Tibial nerve (tissue), 4 donors: ENCODE results near the gene MTFMT. TPM values are rescaled to one million over a fixed set of nuclear protein-coding genes. Genes with fewer than 3 reads are reported as not detected.

Experiments used
- DNase-seq, 2 donors: peaks; one replicate each; pipeline ENCODE4 v3.0.0-alpha.2; 2019; ENCODE audit warnings: low spot score in 2 of 2
- H3K27ac ChIP-seq, 4 donors: fragments of 200-600 bp; sonication (generic) in 3 of 4; one replicate each; pipeline ENCODE4 v1.5.1; 2017 to 2019; ENCODE audit warnings: mild to moderate bottlenecking in 1 of 4
- H3K27me3 ChIP-seq, 2 donors: fragments of 200-600 bp; sonication (generic) in 1 of 2; one replicate each; pipeline versions ENCODE4 v1.5.1 to v1.6.0; 2017 to 2019
- H3K36me3 ChIP-seq, 3 donors: fragments of 200-600 bp; sonication (generic); one replicate each; pipeline ENCODE4 v1.5.1; 2018 to 2019
- H3K4me1 ChIP-seq, 4 donors: fragments of 200-600 bp; sonication (generic) in 3 of 4; one replicate each; pipeline ENCODE4 v1.5.1; 2017 to 2019
- H3K4me3 ChIP-seq, 4 donors: fragments of 200-600 bp; sonication (generic) in 3 of 4; one replicate each; pipeline ENCODE4 v1.5.1; 2017 to 2019; ENCODE audit warnings: mild to moderate bottlenecking in 1 of 4, moderate library complexity in 1 of 4
- H3K9me3 ChIP-seq, 4 donors: fragments of 200-600 bp; sonication (generic) in 3 of 4; one replicate each; pipeline ENCODE4 v1.5.1; 2017 to 2019
- EP300 ChIP-seq, 2 donors: sonication (generic); formaldehyde crosslinking; IDR thresholded peaks; one replicate each; pipeline ENCODE4 v1.6.1; 2017; ENCODE audit warnings: antibody characterized with exemption in 2 of 2, mild to moderate bottlenecking in 1 of 2
- POLR2A ChIP-seq, 2 donors: fragments of 450-650 bp; IDR thresholded peaks; one replicate each; pipeline ENCODE4 v1.6.1; 2017; ENCODE audit warnings: antibody characterized with exemption in 2 of 2, mild to moderate bottlenecking in 2 of 2, moderate library complexity in 2 of 2
- WGBS, 2 donors: methylation state at CpG; one replicate each; pipeline ENCODE4 v1.1.5; 2018; 5-methylcytosine and 5-hydroxymethylcytosine counted together
- total RNA-seq, 4 donors: library from RNA; depleted of rRNA; stranded (reverse); fragments of >200 nt; gene quantifications; one replicate each; pipeline ENCODE4 v1.1.0, GENCODE V29; 2016
- TF ChIP-seq, protein P1 (sequence below), 5 experiments: fragments of 200-600 bp in 3 of 5; fragments of 450-650 bp in 2 of 5; sonication (generic) in 3 of 5; IDR thresholded peaks; one replicate each; pipeline ENCODE4 v1.5.1; 2016 to 2019; ENCODE audit warnings: antibody characterized with exemption in 5 of 5, mild to moderate bottlenecking in 3 of 5, moderate library complexity in 2 of 5

MTFMT gene
- total RNA-seq, 4 donors from 2014 or later = 36.8 to 45.7 (median 41.2) TPM

DNA sequence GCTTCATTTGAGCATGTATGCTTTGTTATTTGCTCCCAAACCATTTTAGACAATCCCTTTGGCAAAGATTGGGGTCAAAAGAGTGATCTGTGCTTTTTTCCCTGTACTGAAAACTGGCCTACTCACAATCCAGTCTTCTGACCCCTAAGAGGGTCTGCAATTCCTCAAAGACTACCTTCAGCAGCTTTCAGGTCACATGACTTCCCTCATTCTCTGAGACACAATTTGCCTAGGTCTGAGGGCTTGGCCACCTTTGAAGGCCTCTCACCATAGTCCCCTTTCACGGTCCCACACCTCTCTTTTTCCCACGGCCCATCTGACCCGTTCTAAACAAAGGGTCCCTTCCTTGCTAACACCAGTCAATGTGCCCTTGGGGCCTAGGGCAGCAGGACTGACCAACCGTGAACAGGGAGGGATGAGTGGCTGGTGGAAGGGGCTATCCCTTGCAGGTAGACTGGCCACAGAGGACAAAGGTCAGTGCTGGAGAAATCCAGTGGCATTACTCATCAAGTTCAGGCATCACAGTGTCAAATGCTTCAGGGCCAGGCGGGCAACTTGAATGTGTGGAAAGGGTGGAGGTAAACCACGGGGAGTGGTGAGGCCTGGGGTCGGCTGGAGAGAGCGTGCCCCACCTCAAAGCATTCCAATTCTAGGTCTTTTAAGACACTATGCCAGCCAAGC lies 27.6 kb upstream of the MTFMT start:
- WGBS, 2 donors = 54 to 57% methylated on average over 8 of the region's 8 CpGs
- Histone ChIP-seq H3K4me1 (peaks cover 0 to 80% (median 59%) of the 10 kb centered on the region in 4 donors), H3K4me3 (no peak overlapping the region), H3K36me3 (peaks cover 0 to 34% (median 0%) of the 10 kb centered on the region in 3 donors), H3K27ac (peak overlapping the region in 3 of 4 donors; percentile 10 to 95 (median 94)), H3K9me3 (no peaks in the 10 kb centered on the region), H3K27me3 (no peaks in the 10 kb centered on the region)
- no peak for DNase-seq
- TF ChIP-seq POLR2A (IDR thresholded peaks at IDR 0.05) (no peak), EP300 (IDR thresholded peaks at IDR 0.05) (no peak)
- TF ChIP-seq, protein P1, sequence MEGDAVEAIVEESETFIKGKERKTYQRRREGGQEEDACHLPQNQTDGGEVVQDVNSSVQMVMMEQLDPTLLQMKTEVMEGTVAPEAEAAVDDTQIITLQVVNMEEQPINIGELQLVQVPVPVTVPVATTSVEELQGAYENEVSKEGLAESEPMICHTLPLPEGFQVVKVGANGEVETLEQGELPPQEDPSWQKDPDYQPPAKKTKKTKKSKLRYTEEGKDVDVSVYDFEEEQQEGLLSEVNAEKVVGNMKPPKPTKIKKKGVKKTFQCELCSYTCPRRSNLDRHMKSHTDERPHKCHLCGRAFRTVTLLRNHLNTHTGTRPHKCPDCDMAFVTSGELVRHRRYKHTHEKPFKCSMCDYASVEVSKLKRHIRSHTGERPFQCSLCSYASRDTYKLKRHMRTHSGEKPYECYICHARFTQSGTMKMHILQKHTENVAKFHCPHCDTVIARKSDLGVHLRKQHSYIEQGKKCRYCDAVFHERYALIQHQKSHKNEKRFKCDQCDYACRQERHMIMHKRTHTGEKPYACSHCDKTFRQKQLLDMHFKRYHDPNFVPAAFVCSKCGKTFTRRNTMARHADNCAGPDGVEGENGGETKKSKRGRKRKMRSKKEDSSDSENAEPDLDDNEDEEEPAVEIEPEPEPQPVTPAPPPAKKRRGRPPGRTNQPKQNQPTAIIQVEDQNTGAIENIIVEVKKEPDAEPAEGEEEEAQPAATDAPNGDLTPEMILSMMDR (IDR thresholded peaks at IDR 0.05) = no peak

DNA sequence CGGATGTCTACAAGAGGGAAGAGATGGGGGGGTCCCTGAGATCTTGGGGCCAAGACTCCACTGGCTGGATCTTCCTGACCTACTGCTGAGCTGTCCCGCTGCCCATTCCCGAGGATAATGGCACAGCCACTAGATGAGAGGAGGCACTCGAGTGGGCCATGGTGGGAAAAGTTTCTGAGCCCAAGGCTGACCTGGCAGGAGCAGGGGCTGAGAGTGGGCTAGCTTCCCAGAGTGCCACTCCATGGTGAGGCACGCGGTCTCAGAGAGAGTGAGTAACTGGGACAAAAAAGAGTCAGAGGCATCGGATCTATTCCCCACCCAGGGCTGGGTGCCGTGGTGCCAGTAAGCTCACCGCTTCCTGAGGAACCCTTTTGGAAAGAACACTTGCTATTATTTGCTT lies 26.7 kb upstream of the MTFMT start:
- Histone ChIP-seq H3K27ac (peak overlapping the region in 2 of 4 donors; percentile 94 to 95), H3K9me3 (no peaks in the 10 kb centered on the region), H3K4me1 (peaks cover 0 to 71% (median 51%) of the 10 kb centered on the region in 4 donors), H3K4me3 (no peak overlapping the region), H3K27me3 (no peaks in the 10 kb centered on the region), H3K36me3 (peaks cover 0 to 34% (median 0%) of the 10 kb centered on the region in 3 donors)
- DNase-seq = no peak
- TF ChIP-seq POLR2A (IDR thresholded peaks at IDR 0.05) (no peak), EP300 (IDR thresholded peaks at IDR 0.05) (no peak)
- TF ChIP-seq, protein P1 (IDR thresholded peaks at IDR 0.05) = no peak
- 50 to 56% methylated on average over 7 to 9 of the region's 9 CpGs for WGBS, 2 donors

DNA sequence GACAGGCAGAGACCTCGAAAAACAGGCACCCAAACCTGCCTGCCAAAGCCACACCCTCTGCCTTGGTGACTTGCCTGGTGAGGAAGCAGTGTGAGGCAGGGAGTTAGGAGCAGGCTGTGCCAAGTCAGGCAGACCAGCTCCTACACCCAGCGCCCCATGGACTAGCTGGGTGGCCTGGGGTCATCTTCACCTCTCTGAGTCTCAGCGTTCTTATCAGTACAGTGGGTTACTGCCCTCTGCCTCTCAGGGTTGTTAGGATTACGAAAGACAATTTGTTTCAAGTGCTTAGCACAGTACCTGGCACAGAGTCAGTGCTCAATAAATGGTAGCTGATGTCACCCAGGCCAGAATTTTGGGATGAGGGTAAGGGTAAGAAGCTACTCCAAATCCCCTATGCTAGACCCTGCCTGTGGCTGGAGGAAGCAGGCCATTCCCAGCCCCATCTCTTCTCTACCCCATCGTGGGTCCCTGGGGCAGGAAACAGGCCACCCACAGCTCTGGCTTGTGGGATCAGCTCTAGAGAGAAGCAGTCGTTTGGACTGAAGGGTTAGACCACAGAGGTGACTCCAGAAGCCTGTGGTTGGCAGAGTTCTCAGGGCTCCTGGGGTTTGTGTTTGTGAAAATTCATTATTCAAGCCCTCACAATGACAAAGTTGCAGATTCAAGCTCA lies 25.9 kb upstream of the MTFMT start:
- H3K36me3 ChIP-seq = peaks cover 0 to 34% (median 0%) of the 10 kb centered on the region in 3 donors
- H3K27ac ChIP-seq = peak overlapping the region in 3 of 4 donors; percentile 54 to 95 (median 94)
- no peaks in the 10 kb centered on the region for H3K9me3 ChIP-seq
- no peak overlapping the region for H3K4me3 ChIP-seq
- H3K27me3 ChIP-seq = no peaks in the 10 kb centered on the region
- H3K4me1 ChIP-seq = peaks cover 0 to 67% (median 45%) of the 10 kb centered on the region in 4 donors
- peak in 1 of 2 donors; percentile 42 for DNase-seq
- WGBS, 2 donors = 25 to 48% methylated on average over 2 to 6 of the region's 6 CpGs
- TF ChIP-seq POLR2A (IDR thresholded peaks at IDR 0.05) (no peak), EP300 (IDR thresholded peaks at IDR 0.05) (peak in 1 of 2 donors; percentile 37)

DNA sequence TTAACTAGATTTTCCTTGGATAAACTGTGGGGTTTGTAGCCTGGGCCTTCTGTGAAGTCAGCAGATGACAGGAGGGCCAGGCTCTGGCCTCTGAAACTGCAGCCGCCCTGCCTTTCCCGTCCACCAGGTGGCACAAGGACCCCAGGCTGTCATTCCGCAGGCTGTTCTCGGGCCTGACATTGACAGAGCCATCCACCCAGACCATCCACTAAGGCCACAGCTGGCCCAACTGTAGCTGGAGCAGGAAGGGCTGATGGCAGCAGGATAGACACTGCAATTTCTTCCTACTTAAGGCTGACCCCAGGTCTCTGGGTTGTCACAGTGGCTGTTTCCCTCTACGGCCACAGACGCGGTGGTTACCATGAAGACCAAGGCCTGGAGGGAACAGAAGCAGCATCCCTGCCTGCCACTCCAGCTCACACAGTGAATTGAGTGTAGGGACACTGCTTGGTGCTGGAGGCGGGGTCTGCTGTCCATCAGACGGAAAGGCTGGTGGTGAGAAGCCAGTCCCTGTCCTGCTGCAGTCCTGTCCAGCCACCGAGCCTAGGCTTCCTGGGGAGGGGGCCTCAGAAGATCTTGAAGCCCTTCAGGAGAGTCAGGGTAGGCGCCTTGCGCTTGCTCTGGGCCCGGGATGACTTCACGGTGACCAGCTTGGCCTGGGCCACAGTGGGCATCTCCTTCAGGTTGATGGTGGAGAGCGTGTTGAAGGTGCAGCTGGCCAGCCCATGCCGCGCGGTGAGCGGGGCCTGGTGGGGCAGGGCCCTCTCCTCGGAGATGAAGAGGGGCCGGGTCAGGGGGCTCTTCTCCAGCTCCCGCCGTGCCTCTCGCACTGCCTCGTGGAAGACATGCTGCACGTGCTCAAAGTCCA lies 25.1 kb upstream of the MTFMT start:
- Histone ChIP-seq H3K36me3 (peaks cover 0 to 34% (median 0%) of the 10 kb centered on the region in 3 donors), H3K4me1 (peaks cover 0 to 67% (median 47%) of the 10 kb centered on the region in 4 donors), H3K27me3 (no peaks in the 10 kb centered on the region), H3K4me3 (no peak overlapping the region), H3K27ac (peak overlapping the region in 3 of 4 donors; percentile 54 to 95 (median 94)), H3K9me3 (no peaks in the 10 kb centered on the region)
- TF ChIP-seq, protein P1 (IDR thresholded peaks at IDR 0.05) = peak; percentile 80 to 94 (median 89)
- TF ChIP-seq POLR2A (IDR thresholded peaks at IDR 0.05) (no peak), EP300 (IDR thresholded peaks at IDR 0.05) (peak in 1 of 2 donors; percentile 26)
- DNase-seq = peak; percentile 69 to 81
- WGBS, 2 donors = 44 to 66% methylated on average over 9 to 20 of the region's 26 CpGs

DNA sequence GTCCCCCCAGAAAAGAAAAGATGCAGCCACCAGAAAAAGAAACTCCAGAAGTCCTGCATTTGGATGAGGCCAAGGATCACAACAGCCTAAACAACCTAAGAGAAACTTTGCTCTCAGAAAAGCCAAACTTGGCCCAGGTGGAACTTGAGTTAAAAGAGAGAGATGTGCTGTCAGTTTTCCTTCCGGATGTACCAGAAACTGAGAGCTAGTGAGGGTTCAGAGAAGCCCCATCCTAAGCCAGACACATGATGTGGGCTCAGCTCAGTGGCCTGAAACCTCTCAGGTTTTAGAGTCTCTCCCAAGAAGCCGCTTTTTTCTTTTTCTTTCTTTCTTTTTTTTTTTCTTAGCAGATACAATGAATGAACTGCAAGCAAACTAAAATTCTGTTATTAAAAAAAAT lies 23.5 kb upstream of the MTFMT start:
- DNase-seq = no peak
- TF ChIP-seq EP300 (IDR thresholded peaks at IDR 0.05) (no peak), POLR2A (IDR thresholded peaks at IDR 0.05) (no peak)
- TF ChIP-seq, protein P1 (IDR thresholded peaks at IDR 0.05) = no peak
- H3K27ac ChIP-seq = no peak overlapping the region
- H3K36me3 ChIP-seq = peaks cover 0 to 30% (median 0%) of the 10 kb centered on the region in 3 donors
- no peak overlapping the region for H3K4me3 ChIP-seq
- H3K4me1 ChIP-seq = peaks cover 0 to 58% (median 34%) of the 10 kb centered on the region in 4 donors
- H3K27me3 ChIP-seq = no peaks in the 10 kb centered on the region
- no peaks in the 10 kb centered on the region for H3K9me3 ChIP-seq
- 75 to 84% methylated on average over 2 of the region's 2 CpGs for WGBS, 2 donors
